Kidney epithelial cell (primary cell): ENCODE data around the gene CDC42BPA. TPM values are rescaled to one million over a fixed set of nuclear protein-coding genes. Genes with fewer than 3 reads are reported as not detected.

Experiments
- DNase-seq: peaks from one replicate; pipeline ENCODE4 v3.0.0-alpha.2; 2010; ENCODE audit warnings: low read depth
- H3K27me3 ChIP-seq: 2 replicates; pipeline ENCODE4 v1.6.0; 2011; ENCODE audit warnings: low read length; ENCODE audit not compliant: control insufficient read depth, insufficient read depth
- H3K36me3 ChIP-seq: 2 replicates; pipeline ENCODE4 v1.5.1; 2011; ENCODE audit warnings: low read length; ENCODE audit not compliant: control insufficient read depth, insufficient read depth
- H3K4me3 ChIP-seq: 2 replicates; pipeline ENCODE4 v1.5.1; 2011; ENCODE audit warnings: low read depth, mild to moderate bottlenecking, control low read depth, low read length
- total RNA-seq: library from RNA; depleted of rRNA; stranded (reverse); fragments of >200 nt; gene quantifications from 2 replicates; pipeline ENCODE4 v1.2.3, GENCODE V29; 2015
- TF ChIP-seq, protein P1 (sequence below): IDR thresholded peaks from 2 replicates; pipeline ENCODE4 v1.5.1; 2011; ENCODE audit warnings: mild to moderate bottlenecking, moderate library complexity, low read length, control low read depth, inconsistent platforms; ENCODE audit not compliant: insufficient read depth, poor library complexity, severe bottlenecking

The CDC42BPA gene
- total RNA-seq, 1 donor from 2014 or later = 33.4 TPM

GRCh38 chr1:226982451-226983177, 335.7 kb downstream of the CDC42BPA start:
- Histone ChIP-seq H3K4me3 (no peak overlapping the region), H3K36me3 (no peaks in the 10 kb centered on the region), H3K27me3 (no peaks in the 10 kb centered on the region)
- TF ChIP-seq, protein P1, sequence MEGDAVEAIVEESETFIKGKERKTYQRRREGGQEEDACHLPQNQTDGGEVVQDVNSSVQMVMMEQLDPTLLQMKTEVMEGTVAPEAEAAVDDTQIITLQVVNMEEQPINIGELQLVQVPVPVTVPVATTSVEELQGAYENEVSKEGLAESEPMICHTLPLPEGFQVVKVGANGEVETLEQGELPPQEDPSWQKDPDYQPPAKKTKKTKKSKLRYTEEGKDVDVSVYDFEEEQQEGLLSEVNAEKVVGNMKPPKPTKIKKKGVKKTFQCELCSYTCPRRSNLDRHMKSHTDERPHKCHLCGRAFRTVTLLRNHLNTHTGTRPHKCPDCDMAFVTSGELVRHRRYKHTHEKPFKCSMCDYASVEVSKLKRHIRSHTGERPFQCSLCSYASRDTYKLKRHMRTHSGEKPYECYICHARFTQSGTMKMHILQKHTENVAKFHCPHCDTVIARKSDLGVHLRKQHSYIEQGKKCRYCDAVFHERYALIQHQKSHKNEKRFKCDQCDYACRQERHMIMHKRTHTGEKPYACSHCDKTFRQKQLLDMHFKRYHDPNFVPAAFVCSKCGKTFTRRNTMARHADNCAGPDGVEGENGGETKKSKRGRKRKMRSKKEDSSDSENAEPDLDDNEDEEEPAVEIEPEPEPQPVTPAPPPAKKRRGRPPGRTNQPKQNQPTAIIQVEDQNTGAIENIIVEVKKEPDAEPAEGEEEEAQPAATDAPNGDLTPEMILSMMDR = no peak
- no peak for DNase-seq

- Histone ChIP-seq H3K36me3 (no peaks in the 10 kb centered on the region), H3K27me3 (no peaks in the 10 kb centered on the region), H3K4me3 (no peak overlapping the region)
- no peak for DNase-seq
- TF ChIP-seq, protein P1 = no peak
Measured at GRCh38 chr1:226981838-226982237, 336.5 kb downstream of the CDC42BPA start.

DNA sequence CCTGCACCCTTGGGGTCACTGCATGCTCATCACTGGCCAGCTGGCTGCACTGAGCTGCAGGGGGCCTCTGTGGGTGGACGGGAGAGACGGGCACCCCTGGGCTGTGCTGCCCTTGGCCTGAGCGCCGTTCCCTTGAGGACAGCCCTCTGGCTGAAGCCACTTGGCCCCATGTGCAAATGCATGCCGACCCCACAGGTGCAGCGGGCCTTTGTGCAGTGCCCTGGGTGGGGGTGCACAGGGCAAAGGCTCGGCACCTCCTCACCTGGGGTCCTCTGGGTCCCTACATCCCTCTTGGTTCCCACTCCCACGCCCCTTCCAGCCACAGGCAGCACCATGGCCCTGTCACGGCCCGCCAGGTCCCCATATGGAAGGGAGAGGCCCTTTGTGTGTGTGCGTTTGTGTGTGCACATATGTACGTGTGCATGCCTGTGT, 336.9 kb downstream of the CDC42BPA start:
- TF ChIP-seq, protein P1 = no peak
- no peak for DNase-seq
- no peaks in the 10 kb centered on the region for H3K27me3 ChIP-seq
- no peaks in the 10 kb centered on the region for H3K36me3 ChIP-seq
- H3K4me3 ChIP-seq = no peak overlapping the region

- H3K27me3 ChIP-seq = no peaks in the 10 kb centered on the region
- H3K36me3 ChIP-seq = no peaks in the 10 kb centered on the region
- no peak overlapping the region for H3K4me3 ChIP-seq
- TF ChIP-seq, protein P1 = no peak
- DNase-seq = no peak
Measured at GRCh38 chr1:226980565-226981385, 337.5 kb downstream of the CDC42BPA start.

GRCh38 chr1:226980122-226980560, 338.2 kb downstream of the CDC42BPA start:
- DNase-seq = no peak
- H3K4me3 ChIP-seq = no peak overlapping the region
- no peaks in the 10 kb centered on the region for H3K36me3 ChIP-seq
- H3K27me3 ChIP-seq = no peaks in the 10 kb centered on the region
- TF ChIP-seq, protein P1 = no peak
